DND-41 (cell line): ENCODE data around the gene IGSF21.

Experiments used
- ATAC-seq: fragments of 200-7000 bp; cut with Tn5 transposase; 3 replicates; pipeline ENCODE4 v1.9.1; 2021; ENCODE audit warnings: low read depth; ENCODE audit not compliant: insufficient read depth
- DNase-seq: peaks from one replicate; pipeline ENCODE4 v3.0.0-alpha.2; 2020
- H2AFZ ChIP-seq: 2 replicates; pipeline ENCODE4 v1.6.0; 2012; ENCODE audit warnings: low read depth, low read length
- H3K27ac ChIP-seq: 2 replicates; pipeline ENCODE4 v1.5.1; 2012; ENCODE audit warnings: low read length, inconsistent platforms
- H3K27me3 ChIP-seq: fragments of 200-600 bp; sonication (generic); 2 replicates; pipeline ENCODE4 v1.6.0; 2012; ENCODE audit warnings: low read length, mild to moderate bottlenecking, inconsistent platforms; ENCODE audit not compliant: insufficient read depth, poor library complexity
- H3K36me3 ChIP-seq: 2 replicates; pipeline ENCODE4 v1.5.1; 2012; ENCODE audit warnings: low read length, inconsistent platforms; ENCODE audit not compliant: insufficient read depth
- H3K4me1 ChIP-seq: 2 replicates; pipeline ENCODE4 v1.5.1; 2012; ENCODE audit warnings: mild to moderate bottlenecking, low read length; ENCODE audit not compliant: insufficient read depth
- H3K4me2 ChIP-seq: 2 replicates; pipeline ENCODE4 v1.6.0; 2012; ENCODE audit warnings: mild to moderate bottlenecking, moderate library complexity, low read length, inconsistent platforms; ENCODE audit not compliant: insufficient read depth
- H3K4me3 ChIP-seq, 2 experiments: fragments of 200-600 bp in 1 of 2; shearing (Covaris generic) in 1 of 2; 2 replicates each; pipeline ENCODE4 v1.5.1; 2012 to 2016; ENCODE audit warnings: inconsistent platforms in 2 of 2, low read length in 2 of 2, mild to moderate bottlenecking in 2 of 2, low read depth in 1 of 2, moderate library complexity in 1 of 2
- H3K79me2 ChIP-seq: 2 replicates; pipeline ENCODE4 v1.6.0; 2012; ENCODE audit warnings: low read length, inconsistent platforms; ENCODE audit not compliant: insufficient read depth
- H3K9ac ChIP-seq: 2 replicates; pipeline ENCODE4 v1.6.0; 2012; ENCODE audit warnings: low read depth, mild to moderate bottlenecking, inconsistent platforms, low read length, moderate library complexity
- H3K9me3 ChIP-seq: 2 replicates; pipeline ENCODE4 v1.5.1; 2012; ENCODE audit warnings: low read length, moderate library complexity, mild to moderate bottlenecking, inconsistent platforms; ENCODE audit not compliant: insufficient read depth, severe bottlenecking
- H4K20me1 ChIP-seq: 2 replicates; pipeline ENCODE4 v1.6.0; 2012; ENCODE audit warnings: low read length; ENCODE audit not compliant: insufficient read depth
- EZH2 ChIP-seq: IDR thresholded peaks from 3 replicates; pipeline ENCODE4 v1.6.1; 2012; ENCODE audit warnings: borderline replicate concordance, low read depth, mild to moderate bottlenecking, moderate library complexity, low read length, inconsistent platforms; ENCODE audit not compliant: severe bottlenecking
- TF ChIP-seq, protein P1 (sequence below): IDR thresholded peaks from 2 replicates; pipeline ENCODE4 v1.5.1; 2012; ENCODE audit warnings: borderline replicate concordance, low read length, moderate library complexity, mild to moderate bottlenecking; ENCODE audit not compliant: poor library complexity, severe bottlenecking; ENCODE audit errors: extremely low read depth

Gene IGSF21

GRCh38 chr1:18144916-18145647 lies 37.5 kb downstream of the IGSF21 start:
- no peak overlapping the region for H3K9ac ChIP-seq
- H3K4me3 ChIP-seq = no peak overlapping the region
- H3K4me1 ChIP-seq = no peaks in the 10 kb centered on the region
- ATAC-seq (no peak), DNase-seq (no peak)
- no peaks in the 10 kb centered on the region for H3K27me3 ChIP-seq
- H2AFZ ChIP-seq = no peak overlapping the region
- no peaks in the 10 kb centered on the region for H3K79me2 ChIP-seq
- TF ChIP-seq, protein P1, sequence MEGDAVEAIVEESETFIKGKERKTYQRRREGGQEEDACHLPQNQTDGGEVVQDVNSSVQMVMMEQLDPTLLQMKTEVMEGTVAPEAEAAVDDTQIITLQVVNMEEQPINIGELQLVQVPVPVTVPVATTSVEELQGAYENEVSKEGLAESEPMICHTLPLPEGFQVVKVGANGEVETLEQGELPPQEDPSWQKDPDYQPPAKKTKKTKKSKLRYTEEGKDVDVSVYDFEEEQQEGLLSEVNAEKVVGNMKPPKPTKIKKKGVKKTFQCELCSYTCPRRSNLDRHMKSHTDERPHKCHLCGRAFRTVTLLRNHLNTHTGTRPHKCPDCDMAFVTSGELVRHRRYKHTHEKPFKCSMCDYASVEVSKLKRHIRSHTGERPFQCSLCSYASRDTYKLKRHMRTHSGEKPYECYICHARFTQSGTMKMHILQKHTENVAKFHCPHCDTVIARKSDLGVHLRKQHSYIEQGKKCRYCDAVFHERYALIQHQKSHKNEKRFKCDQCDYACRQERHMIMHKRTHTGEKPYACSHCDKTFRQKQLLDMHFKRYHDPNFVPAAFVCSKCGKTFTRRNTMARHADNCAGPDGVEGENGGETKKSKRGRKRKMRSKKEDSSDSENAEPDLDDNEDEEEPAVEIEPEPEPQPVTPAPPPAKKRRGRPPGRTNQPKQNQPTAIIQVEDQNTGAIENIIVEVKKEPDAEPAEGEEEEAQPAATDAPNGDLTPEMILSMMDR = no peak
- no peak for TF ChIP-seq EZH2
- no peak overlapping the region for H3K4me2 ChIP-seq
- no peaks in the 10 kb centered on the region for H3K36me3 ChIP-seq
- H4K20me1 ChIP-seq = no peaks in the 10 kb centered on the region; the same call in 1 of the 2 replicates
- H3K27ac ChIP-seq = no peak overlapping the region
- no peaks in the 10 kb centered on the region for H3K9me3 ChIP-seq

GRCh38 chr1:18145851-18146618 lies 38.4 kb downstream of the IGSF21 start:
- DNase-seq = no peak
- ATAC-seq = no peak
- Histone ChIP-seq H3K9me3 (no peaks in the 10 kb centered on the region), H3K4me3 (no peak overlapping the region), H3K36me3 (no peaks in the 10 kb centered on the region), H3K27ac (no peak overlapping the region), H4K20me1 (no peaks in the 10 kb centered on the region; the same call in 1 of the 2 replicates), H3K27me3 (no peaks in the 10 kb centered on the region), H3K4me1 (no peaks in the 10 kb centered on the region), H2AFZ (no peak overlapping the region), H3K4me2 (no peak overlapping the region), H3K79me2 (no peaks in the 10 kb centered on the region), H3K9ac (no peak overlapping the region)
- TF ChIP-seq, protein P1 = no peak
- no peak for TF ChIP-seq EZH2

- Histone ChIP-seq H2AFZ (no peak overlapping the region), H3K4me2 (no peak overlapping the region), H3K27me3 (no peaks in the 10 kb centered on the region), H3K9me3 (no peaks in the 10 kb centered on the region), H3K4me1 (no peaks in the 10 kb centered on the region), H4K20me1 (no peaks in the 10 kb centered on the region; the same call in 1 of the 2 replicates), H3K79me2 (no peaks in the 10 kb centered on the region), H3K4me3 (no peak overlapping the region), H3K27ac (no peak overlapping the region), H3K36me3 (no peaks in the 10 kb centered on the region), H3K9ac (no peak overlapping the region)
- no peak for TF ChIP-seq EZH2
- TF ChIP-seq, protein P1 = no peak
- no peak for ATAC-seq
- DNase-seq = no peak
Measured at GRCh38 chr1:18146886-18147285, 39.3 kb downstream of the IGSF21 start.
